ENCODE measurements around the gene SH3GL2.
"Not testable (repeated sequence)": the region's sequence is repeated elsewhere in the genome, so short reads cannot be mapped to it uniquely, and the experiment has no call there.

SH3GL2 gene

DNA sequence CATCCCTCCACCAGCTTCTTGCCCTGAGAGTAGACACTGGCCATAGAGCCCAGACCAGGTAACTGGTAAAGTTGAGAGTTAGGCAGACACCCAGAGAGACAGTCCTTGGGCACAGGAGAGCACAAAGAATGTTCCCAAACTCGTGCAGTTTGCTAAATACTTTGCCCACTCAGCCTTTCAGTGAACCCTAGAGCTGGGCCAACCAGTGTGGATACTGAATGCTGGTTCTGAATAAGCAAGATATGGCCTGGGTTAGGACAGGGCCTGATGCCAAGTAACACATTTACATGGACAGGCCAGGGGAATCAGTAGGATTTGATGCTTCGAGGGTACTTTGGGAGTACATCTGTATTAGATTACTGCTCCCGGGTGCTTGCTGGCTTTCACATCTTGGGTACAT, 185.4 kb downstream of the SH3GL2 start:
- Histone ChIP-seq H3K4me3 (replicated peaks; ENCODE audit: low read depth, low read length) (no peak overlapping the region), H3K36me3 (ENCODE audit: control insufficient read depth, insufficient read depth, low read length) (no peaks in the 10 kb centered on the region), H3K27me3 (replicated peaks; ENCODE audit: control insufficient read depth, insufficient read depth, low read length) (no peaks in the 10 kb centered on the region)
- TF ChIP-seq, protein P1, sequence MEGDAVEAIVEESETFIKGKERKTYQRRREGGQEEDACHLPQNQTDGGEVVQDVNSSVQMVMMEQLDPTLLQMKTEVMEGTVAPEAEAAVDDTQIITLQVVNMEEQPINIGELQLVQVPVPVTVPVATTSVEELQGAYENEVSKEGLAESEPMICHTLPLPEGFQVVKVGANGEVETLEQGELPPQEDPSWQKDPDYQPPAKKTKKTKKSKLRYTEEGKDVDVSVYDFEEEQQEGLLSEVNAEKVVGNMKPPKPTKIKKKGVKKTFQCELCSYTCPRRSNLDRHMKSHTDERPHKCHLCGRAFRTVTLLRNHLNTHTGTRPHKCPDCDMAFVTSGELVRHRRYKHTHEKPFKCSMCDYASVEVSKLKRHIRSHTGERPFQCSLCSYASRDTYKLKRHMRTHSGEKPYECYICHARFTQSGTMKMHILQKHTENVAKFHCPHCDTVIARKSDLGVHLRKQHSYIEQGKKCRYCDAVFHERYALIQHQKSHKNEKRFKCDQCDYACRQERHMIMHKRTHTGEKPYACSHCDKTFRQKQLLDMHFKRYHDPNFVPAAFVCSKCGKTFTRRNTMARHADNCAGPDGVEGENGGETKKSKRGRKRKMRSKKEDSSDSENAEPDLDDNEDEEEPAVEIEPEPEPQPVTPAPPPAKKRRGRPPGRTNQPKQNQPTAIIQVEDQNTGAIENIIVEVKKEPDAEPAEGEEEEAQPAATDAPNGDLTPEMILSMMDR (IDR thresholded peaks at IDR 0.05; ENCODE audit: insufficient read depth, low read length, poor library complexity, severe bottlenecking), result no peak
- DNase-seq (ENCODE audit: extremely low read depth, insufficient read length), result no peak

DNA sequence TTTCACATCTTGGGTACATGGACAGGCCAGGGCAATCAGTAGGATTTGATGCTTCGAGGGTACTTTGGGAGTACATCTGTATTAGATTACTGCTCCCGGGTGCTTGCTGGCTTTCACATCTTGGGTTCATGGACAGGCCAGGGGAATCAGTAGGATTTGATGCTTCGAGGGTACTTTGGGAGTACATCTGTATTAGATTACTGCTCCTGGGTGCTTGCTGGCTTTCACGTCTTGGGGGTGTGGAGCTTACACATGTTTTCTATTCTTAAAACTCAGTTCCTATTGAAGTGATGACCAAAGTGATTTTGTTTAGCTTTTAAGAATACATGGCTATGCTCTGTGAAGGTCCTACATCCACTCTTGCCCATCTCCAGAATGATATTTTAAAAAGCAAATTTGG, 186.3 kb downstream of the SH3GL2 start:
- not testable (repeated sequence) for H3K36me3 ChIP-seq (ENCODE audit: control insufficient read depth, insufficient read depth, low read length); H3K27me3 ChIP-seq (replicated peaks; ENCODE audit: control insufficient read depth, insufficient read depth, low read length); H3K4me3 ChIP-seq (replicated peaks; ENCODE audit: low read depth, low read length); DNase-seq (ENCODE audit: extremely low read depth, insufficient read length)

DNA sequence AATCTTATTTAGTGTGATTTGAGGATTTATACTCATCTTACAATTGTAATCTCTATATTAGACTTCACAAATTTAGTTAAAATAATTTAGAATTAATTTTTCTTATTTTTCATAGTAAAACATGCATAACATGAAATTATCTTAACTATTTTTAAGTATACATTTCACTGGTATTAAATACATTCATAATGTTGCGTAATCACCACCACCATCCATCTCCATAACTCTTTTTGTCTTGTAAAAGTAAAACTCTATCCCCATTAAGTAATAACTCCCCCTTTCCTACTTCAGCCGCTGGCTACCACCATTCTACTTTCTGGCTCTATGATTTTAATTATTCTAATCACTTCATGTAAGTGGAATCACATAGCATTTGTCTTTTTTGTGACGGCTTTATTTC, 193.4 kb downstream of the SH3GL2 start:
- H3K36me3 ChIP-seq (ENCODE audit: control insufficient read depth, insufficient read depth, low read length), result no peaks in the 10 kb centered on the region
- no peak for DNase-seq (ENCODE audit: extremely low read depth, insufficient read length)
- H3K4me3 ChIP-seq (replicated peaks; ENCODE audit: low read depth, low read length), result no peak overlapping the region
- H3K27me3 ChIP-seq (replicated peaks; ENCODE audit: control insufficient read depth, insufficient read depth, low read length), result no peaks in the 10 kb centered on the region; the same call in 1 of the 2 replicates
- TF ChIP-seq, protein P1 (IDR thresholded peaks at IDR 0.05; ENCODE audit: insufficient read depth, low read length, poor library complexity, severe bottlenecking), result no peak

- H3K36me3 ChIP-seq (ENCODE audit: control insufficient read depth, insufficient read depth, low read length), result no peaks in the 10 kb centered on the region
- TF ChIP-seq, protein P1 (IDR thresholded peaks at IDR 0.05; ENCODE audit: insufficient read depth, low read length, poor library complexity, severe bottlenecking), result no peak
- no peak for DNase-seq (ENCODE audit: extremely low read depth, insufficient read length)
- H3K27me3 ChIP-seq (replicated peaks; ENCODE audit: control insufficient read depth, insufficient read depth, low read length), result no peaks in the 10 kb centered on the region; the same call in 1 of the 2 replicates
- H3K4me3 ChIP-seq (replicated peaks; ENCODE audit: low read depth, low read length), result no peak overlapping the region
These were observed 196.8 kb downstream of the SH3GL2 start for GRCh38 chr9:17775656-17776055.

DNA sequence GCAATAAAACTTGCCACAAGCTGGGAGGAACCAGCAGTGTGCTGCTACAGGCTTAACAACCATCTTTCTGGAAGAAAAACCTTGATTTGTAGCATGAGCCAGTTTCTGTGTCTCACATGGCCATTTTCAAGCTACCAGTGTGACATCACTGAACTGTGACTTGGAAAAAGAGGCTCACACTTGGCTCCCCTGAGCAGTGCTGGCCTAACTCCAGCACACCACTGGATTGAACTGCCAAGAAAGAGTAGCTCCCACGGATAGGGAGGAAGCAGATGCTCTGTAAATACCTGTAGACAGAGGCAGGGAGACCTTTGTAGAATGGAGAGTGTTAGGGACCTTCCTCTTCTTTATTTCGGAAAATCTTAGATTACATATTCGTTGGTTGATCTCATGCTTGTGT, 197.9 kb downstream of the SH3GL2 start:
- TF ChIP-seq, protein P1 (IDR thresholded peaks at IDR 0.05; ENCODE audit: insufficient read depth, low read length, poor library complexity, severe bottlenecking), result no peak
- Histone ChIP-seq H3K36me3 (ENCODE audit: control insufficient read depth, insufficient read depth, low read length) (no peaks in the 10 kb centered on the region), H3K27me3 (replicated peaks; ENCODE audit: control insufficient read depth, insufficient read depth, low read length) (no peaks in the 10 kb centered on the region; the same call in 1 of the 2 replicates), H3K4me3 (replicated peaks; ENCODE audit: low read depth, low read length) (no peak overlapping the region)
- no peak for DNase-seq (ENCODE audit: extremely low read depth, insufficient read length)

DNA sequence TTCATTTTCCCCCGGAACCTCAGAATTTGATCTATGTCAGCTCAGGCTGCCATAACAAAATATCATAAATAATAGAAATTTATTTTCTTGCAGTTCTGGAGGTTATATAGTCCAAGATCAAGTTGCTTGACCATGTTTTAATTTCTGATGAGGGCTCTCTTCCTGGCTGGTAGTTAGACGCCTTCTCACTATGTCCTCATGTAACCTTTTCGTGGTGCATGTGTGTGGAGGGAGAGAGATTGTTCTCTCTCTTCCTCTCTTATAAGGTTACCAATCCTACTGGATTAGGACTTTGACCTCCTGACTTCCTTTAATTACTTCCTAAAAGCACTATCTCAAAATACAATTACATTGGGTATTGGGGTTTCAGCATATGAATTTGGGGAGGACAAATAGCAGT, 198.6 kb downstream of the SH3GL2 start:
- H3K4me3 ChIP-seq (replicated peaks; ENCODE audit: low read depth, low read length), result no peak overlapping the region
- no peaks in the 10 kb centered on the region; the same call in 1 of the 2 replicates for H3K27me3 ChIP-seq (replicated peaks; ENCODE audit: control insufficient read depth, insufficient read depth, low read length)
- TF ChIP-seq, protein P1 (IDR thresholded peaks at IDR 0.05; ENCODE audit: insufficient read depth, low read length, poor library complexity, severe bottlenecking), result no peak
- no peaks in the 10 kb centered on the region for H3K36me3 ChIP-seq (ENCODE audit: control insufficient read depth, insufficient read depth, low read length)
- no peak for DNase-seq (ENCODE audit: extremely low read depth, insufficient read length)

Measured in GM06990 (cell line).